Skeletal muscle satellite cell (primary cell): ENCODE data around the gene MKRN2OS.

Experiments used
- H3K27me3 ChIP-seq: 2 replicates; pipeline ENCODE4 v1.7.0; 2013; ENCODE audit warnings: low read length; ENCODE audit not compliant: control insufficient read depth, insufficient read depth
- H3K36me3 ChIP-seq: 2 replicates; pipeline ENCODE4 v1.7.0; 2013; ENCODE audit warnings: mild to moderate bottlenecking, control low read depth, low read length; ENCODE audit not compliant: insufficient read depth
- H3K4me1 ChIP-seq: 2 replicates; pipeline ENCODE4 v1.7.0; 2013; ENCODE audit warnings: low read length; ENCODE audit not compliant: control insufficient read depth, insufficient read depth
- H3K4me2 ChIP-seq: 2 replicates; pipeline ENCODE4 v1.7.0; 2013; ENCODE audit warnings: mild to moderate bottlenecking, low read length
- H3K4me3 ChIP-seq: 2 replicates; pipeline ENCODE4 v1.7.0; 2013; ENCODE audit warnings: low read length
- H3K9ac ChIP-seq: 2 replicates; pipeline ENCODE4 v1.7.0; 2013; ENCODE audit warnings: mild to moderate bottlenecking, low read depth, low read length, moderate library complexity
- H3K9me3 ChIP-seq: replicated peaks from 2 replicates; pipeline ENCODE4 v1.7.0; 2013; ENCODE audit warnings: mild to moderate bottlenecking, control low read depth, low read length

MKRN2OS gene

GRCh38 chr3:12512534-12513118 lies 32.7 kb downstream of the MKRN2OS start:
- Histone ChIP-seq H3K9me3 (no peaks in the 10 kb centered on the region), H3K9ac (no peak overlapping the region), H3K36me3 (peaks cover 6% of the 10 kb centered on the region), H3K4me1 (peaks cover 18% of the 10 kb centered on the region), H3K4me2 (no peak overlapping the region), H3K4me3 (no peak overlapping the region), H3K27me3 (no peaks in the 10 kb centered on the region)

- Histone ChIP-seq H3K27me3 (no peaks in the 10 kb centered on the region), H3K9ac (no peak overlapping the region), H3K4me1 (peaks cover 25% of the 10 kb centered on the region), H3K4me2 (peak overlapping the region; percentile 7), H3K9me3 (no peaks in the 10 kb centered on the region), H3K36me3 (peaks cover 20% of the 10 kb centered on the region), H3K4me3 (no peak overlapping the region)
These were observed 35.8 kb downstream of the MKRN2OS start for GRCh38 chr3:12509466-12509865.

- no peaks in the 10 kb centered on the region for H3K27me3 ChIP-seq
- H3K9ac ChIP-seq: peak overlapping the region; percentile 62
- H3K9me3 ChIP-seq: no peaks in the 10 kb centered on the region
- peaks cover 31% of the 10 kb centered on the region for H3K36me3 ChIP-seq
- H3K4me2 ChIP-seq: peak overlapping the region; percentile 80
- H3K4me3 ChIP-seq: peak overlapping the region; percentile 52
- H3K4me1 ChIP-seq: peaks cover 25% of the 10 kb centered on the region
These were observed 37.0 kb downstream of the MKRN2OS start for GRCh38 chr3:12508291-12508700.

GRCh38 chr3:12507591-12508281 lies 37.6 kb downstream of the MKRN2OS start:
- Histone ChIP-seq H3K4me2 (peak overlapping the region; percentile 80), H3K4me1 (peaks cover 25% of the 10 kb centered on the region), H3K4me3 (peak overlapping the region; percentile 52), H3K9me3 (no peaks in the 10 kb centered on the region), H3K27me3 (no peaks in the 10 kb centered on the region), H3K9ac (peak overlapping the region; percentile 62), H3K36me3 (peaks cover 36% of the 10 kb centered on the region)

- Histone ChIP-seq H3K9me3 (no peaks in the 10 kb centered on the region), H3K36me3 (peaks cover 36% of the 10 kb centered on the region), H3K4me2 (no peak overlapping the region), H3K27me3 (no peaks in the 10 kb centered on the region), H3K4me3 (no peak overlapping the region), H3K4me1 (peaks cover 32% of the 10 kb centered on the region), H3K9ac (no peak overlapping the region)
These were observed 39.0 kb downstream of the MKRN2OS start for GRCh38 chr3:12506201-12506709.

GRCh38 chr3:12503126-12503957 lies 42.0 kb downstream of the MKRN2OS start:
- Histone ChIP-seq H3K9ac (no peak overlapping the region), H3K36me3 (peaks cover 55% of the 10 kb centered on the region), H3K4me3 (no peak overlapping the region), H3K27me3 (no peaks in the 10 kb centered on the region), H3K4me2 (no peak overlapping the region), H3K9me3 (no peaks in the 10 kb centered on the region), H3K4me1 (peaks cover 21% of the 10 kb centered on the region)

GRCh38 chr3:12501360-12502020 lies 43.8 kb downstream of the MKRN2OS start:
- no peak overlapping the region for H3K4me3 ChIP-seq
- no peak overlapping the region for H3K9ac ChIP-seq
- peaks cover 8% of the 10 kb centered on the region for H3K4me1 ChIP-seq
- H3K36me3 ChIP-seq: peaks cover 59% of the 10 kb centered on the region
- H3K27me3 ChIP-seq: no peaks in the 10 kb centered on the region
- H3K9me3 ChIP-seq: no peaks in the 10 kb centered on the region
- no peak overlapping the region for H3K4me2 ChIP-seq

- peaks cover 8% of the 10 kb centered on the region for H3K4me1 ChIP-seq
- H3K4me3 ChIP-seq: no peak overlapping the region
- no peaks in the 10 kb centered on the region for H3K27me3 ChIP-seq
- peaks cover 55% of the 10 kb centered on the region for H3K36me3 ChIP-seq
- no peak overlapping the region for H3K4me2 ChIP-seq
- no peaks in the 10 kb centered on the region for H3K9me3 ChIP-seq
- H3K9ac ChIP-seq: no peak overlapping the region
These were observed 45.8 kb downstream of the MKRN2OS start for GRCh38 chr3:12499474-12499873.

GRCh38 chr3:12496453-12496761 lies 48.9 kb downstream of the MKRN2OS start:
- H3K36me3 ChIP-seq: peaks cover 49% of the 10 kb centered on the region

GRCh38 chr3:12495749-12496452 lies 49.4 kb downstream of the MKRN2OS start:
- Histone ChIP-seq H3K27me3 (no peaks in the 10 kb centered on the region), H3K9me3 (no peaks in the 10 kb centered on the region), H3K4me1 (peaks cover 1% of the 10 kb centered on the region), H3K4me2 (no peak overlapping the region), H3K4me3 (no peak overlapping the region), H3K9ac (no peak overlapping the region), H3K36me3 (peaks cover 46% of the 10 kb centered on the region)

More at GRCh38 chr3:12496453-12496761, 48.9 kb downstream of the MKRN2OS start:
- Histone ChIP-seq H3K4me2 (no peak overlapping the region), H3K4me1 (peaks cover 2% of the 10 kb centered on the region), H3K9ac (no peak overlapping the region), H3K27me3 (no peaks in the 10 kb centered on the region), H3K4me3 (no peak overlapping the region), H3K9me3 (no peaks in the 10 kb centered on the region)
